GM12873 (cell line): Measurements from ENCODE around the gene FLAD1.

ENCODE experiments used
- TF ChIP-seq, protein P1 (sequence below): IDR thresholded peaks from 2 replicates; pipeline ENCODE4 v1.5.1; 2012; ENCODE audit warnings: low read depth, mild to moderate bottlenecking, moderate library complexity, low read length, control low read depth; ENCODE audit not compliant: insufficient read depth; ENCODE audit errors: missing control alignments

FLAD1 gene

DNA sequence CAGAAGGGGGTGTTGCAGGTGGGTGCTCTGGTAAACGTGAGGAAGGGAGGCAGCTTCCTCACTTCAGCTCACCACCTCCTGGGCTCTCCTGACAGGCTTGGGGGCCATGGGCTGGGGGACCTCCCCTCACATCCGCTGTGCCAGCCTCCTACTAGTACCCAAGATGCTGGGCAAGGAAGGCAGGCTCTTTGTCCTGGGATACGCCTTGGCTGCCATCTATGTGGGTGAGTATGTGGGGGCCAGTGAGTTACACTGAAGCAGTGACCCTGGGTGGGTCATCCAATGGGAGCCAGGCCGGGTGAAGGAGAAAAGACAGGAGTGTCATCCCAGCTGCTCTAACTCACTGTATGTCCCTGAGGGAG is 56.1 kb downstream of the FLAD1 start:
- TF ChIP-seq, protein P1, sequence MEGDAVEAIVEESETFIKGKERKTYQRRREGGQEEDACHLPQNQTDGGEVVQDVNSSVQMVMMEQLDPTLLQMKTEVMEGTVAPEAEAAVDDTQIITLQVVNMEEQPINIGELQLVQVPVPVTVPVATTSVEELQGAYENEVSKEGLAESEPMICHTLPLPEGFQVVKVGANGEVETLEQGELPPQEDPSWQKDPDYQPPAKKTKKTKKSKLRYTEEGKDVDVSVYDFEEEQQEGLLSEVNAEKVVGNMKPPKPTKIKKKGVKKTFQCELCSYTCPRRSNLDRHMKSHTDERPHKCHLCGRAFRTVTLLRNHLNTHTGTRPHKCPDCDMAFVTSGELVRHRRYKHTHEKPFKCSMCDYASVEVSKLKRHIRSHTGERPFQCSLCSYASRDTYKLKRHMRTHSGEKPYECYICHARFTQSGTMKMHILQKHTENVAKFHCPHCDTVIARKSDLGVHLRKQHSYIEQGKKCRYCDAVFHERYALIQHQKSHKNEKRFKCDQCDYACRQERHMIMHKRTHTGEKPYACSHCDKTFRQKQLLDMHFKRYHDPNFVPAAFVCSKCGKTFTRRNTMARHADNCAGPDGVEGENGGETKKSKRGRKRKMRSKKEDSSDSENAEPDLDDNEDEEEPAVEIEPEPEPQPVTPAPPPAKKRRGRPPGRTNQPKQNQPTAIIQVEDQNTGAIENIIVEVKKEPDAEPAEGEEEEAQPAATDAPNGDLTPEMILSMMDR: no peak

DNA sequence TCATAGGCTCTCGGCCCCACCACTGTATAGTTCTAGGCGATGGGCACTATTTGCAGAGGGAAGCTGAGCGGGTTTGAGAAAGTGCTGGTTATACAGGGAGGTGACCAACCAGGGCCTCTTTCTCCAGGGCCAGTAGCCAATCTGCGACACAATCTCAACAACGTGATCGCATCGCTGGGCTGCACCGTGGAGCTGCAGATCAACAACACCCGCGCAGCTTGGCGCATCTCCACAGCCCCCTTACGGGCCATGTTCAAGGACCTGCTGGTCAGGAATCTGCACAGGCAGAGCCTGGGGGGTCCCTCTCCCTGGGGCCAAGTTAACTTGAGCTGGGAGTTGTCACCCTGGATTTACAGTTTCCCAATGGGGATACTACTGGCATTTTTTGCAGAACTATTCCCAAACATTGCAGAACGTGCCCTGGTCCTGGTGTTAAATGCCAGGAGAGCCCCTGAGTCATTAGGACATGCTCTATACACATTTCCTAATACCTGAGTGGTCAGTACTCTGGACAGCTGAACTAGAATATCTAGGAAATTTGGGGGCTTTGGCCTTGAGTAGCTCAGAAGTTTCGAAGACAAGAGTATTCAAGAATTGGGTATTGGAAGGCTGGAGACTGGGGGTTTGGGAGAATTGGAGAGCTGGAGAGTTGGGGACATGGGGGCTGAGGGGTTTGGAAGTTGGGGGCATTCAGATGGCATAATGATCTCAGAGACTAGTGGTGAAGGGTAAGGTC is 57.4 kb downstream of the FLAD1 start:
- TF ChIP-seq, protein P1: no peak
